Measurements from ENCODE around the gene WDR49.

The WDR49 gene

DNA sequence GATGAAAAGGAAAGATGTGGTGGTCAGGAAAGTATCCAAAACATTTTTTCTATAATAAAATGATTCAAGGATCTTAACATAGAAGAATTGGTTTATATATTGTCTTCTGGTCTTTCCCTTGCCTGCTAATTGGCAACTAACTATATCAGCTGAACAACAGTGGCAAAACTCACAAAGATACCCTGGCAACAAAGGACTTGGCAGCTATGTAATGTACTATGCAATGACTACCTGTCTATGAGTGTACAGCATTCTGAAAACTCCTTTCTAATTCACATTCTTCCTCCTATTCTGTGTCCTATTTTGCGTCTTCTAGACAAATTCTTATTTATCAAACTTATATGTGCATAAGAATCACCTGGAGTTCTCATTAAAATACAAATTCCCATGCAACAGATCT is 164.2 kb downstream of the WDR49 start:
- no peaks in the 10 kb centered on the region for H3K9me3 ChIP-seq (ENCODE audit: low read length)
- H3K9ac ChIP-seq (ENCODE audit: low read length) = no peak overlapping the region
- no peak overlapping the region for H3K4me2 ChIP-seq (ENCODE audit: low read length)
- H2AFZ ChIP-seq (ENCODE audit: low read length) = no peak overlapping the region
- no peaks in the 10 kb centered on the region for H3K4me1 ChIP-seq (ENCODE audit: insufficient read depth, low read length, severe bottlenecking)
- no peak for TF ChIP-seq EZH2 (IDR thresholded peaks at IDR 0.05; ENCODE audit: borderline replicate concordance, low read length)
- TF ChIP-seq, protein P1, sequence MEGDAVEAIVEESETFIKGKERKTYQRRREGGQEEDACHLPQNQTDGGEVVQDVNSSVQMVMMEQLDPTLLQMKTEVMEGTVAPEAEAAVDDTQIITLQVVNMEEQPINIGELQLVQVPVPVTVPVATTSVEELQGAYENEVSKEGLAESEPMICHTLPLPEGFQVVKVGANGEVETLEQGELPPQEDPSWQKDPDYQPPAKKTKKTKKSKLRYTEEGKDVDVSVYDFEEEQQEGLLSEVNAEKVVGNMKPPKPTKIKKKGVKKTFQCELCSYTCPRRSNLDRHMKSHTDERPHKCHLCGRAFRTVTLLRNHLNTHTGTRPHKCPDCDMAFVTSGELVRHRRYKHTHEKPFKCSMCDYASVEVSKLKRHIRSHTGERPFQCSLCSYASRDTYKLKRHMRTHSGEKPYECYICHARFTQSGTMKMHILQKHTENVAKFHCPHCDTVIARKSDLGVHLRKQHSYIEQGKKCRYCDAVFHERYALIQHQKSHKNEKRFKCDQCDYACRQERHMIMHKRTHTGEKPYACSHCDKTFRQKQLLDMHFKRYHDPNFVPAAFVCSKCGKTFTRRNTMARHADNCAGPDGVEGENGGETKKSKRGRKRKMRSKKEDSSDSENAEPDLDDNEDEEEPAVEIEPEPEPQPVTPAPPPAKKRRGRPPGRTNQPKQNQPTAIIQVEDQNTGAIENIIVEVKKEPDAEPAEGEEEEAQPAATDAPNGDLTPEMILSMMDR (IDR thresholded peaks at IDR 0.05; ENCODE audit: low read length) = no peak
- H3K36me3 ChIP-seq (ENCODE audit: insufficient read depth, low read length) = no peaks in the 10 kb centered on the region
- no peak overlapping the region for H3K4me3 ChIP-seq (ENCODE audit: low read depth, low read length, poor library complexity, severe bottlenecking)
- H3F3A ChIP-seq (ENCODE audit: insufficient read depth, low read length) = no peaks in the 10 kb centered on the region
- H4K20me1 ChIP-seq (ENCODE audit: insufficient read depth, low read length) = no peaks in the 10 kb centered on the region
- no peaks in the 10 kb centered on the region for H3K9me2 ChIP-seq (ENCODE audit: low read depth, low read length)
- no peaks in the 10 kb centered on the region for H3K27me3 ChIP-seq (ENCODE audit: insufficient read depth, low read length)
- H3K79me2 ChIP-seq (ENCODE audit: insufficient read depth, low read length) = no peaks in the 10 kb centered on the region
- H3K27ac ChIP-seq (ENCODE audit: low read depth, low read length, poor library complexity, severe bottlenecking) = no peak overlapping the region

DNA sequence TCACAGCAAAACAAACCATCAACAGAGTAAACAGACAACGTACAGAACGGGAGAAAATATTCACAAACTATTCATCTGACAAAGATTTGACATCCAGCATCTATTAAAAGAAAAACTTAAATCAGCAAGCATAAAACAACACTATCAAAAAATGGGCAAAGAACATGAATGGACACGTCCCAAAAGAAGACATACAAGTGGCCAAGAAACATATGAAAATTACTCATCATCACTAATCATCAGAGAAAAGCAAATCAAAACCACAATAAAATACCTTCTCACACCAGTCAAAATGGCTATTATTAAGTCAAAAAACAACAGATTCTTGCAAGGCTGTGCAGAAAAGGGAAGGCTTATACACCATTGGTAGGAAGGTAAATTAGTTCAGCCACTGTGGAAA is 166.2 kb downstream of the WDR49 start:
- no peak overlapping the region for H3K4me2 ChIP-seq (ENCODE audit: low read length)
- H3K79me2 ChIP-seq (ENCODE audit: insufficient read depth, low read length) = no peaks in the 10 kb centered on the region
- no peaks in the 10 kb centered on the region for H3K27me3 ChIP-seq (ENCODE audit: insufficient read depth, low read length)
- no peak for TF ChIP-seq EZH2 (IDR thresholded peaks at IDR 0.05; ENCODE audit: borderline replicate concordance, low read length)
- TF ChIP-seq, protein P1 (IDR thresholded peaks at IDR 0.05; ENCODE audit: low read length) = no peak
- no peak overlapping the region for H3K27ac ChIP-seq (ENCODE audit: low read depth, low read length, poor library complexity, severe bottlenecking)
- no peaks in the 10 kb centered on the region for H4K20me1 ChIP-seq (ENCODE audit: insufficient read depth, low read length)
- H3K4me1 ChIP-seq (ENCODE audit: insufficient read depth, low read length, severe bottlenecking) = no peaks in the 10 kb centered on the region
- H2AFZ ChIP-seq (ENCODE audit: low read length) = no peak overlapping the region
- H3K9ac ChIP-seq (ENCODE audit: low read length) = no peak overlapping the region
- no peak overlapping the region for H3K4me3 ChIP-seq (ENCODE audit: low read depth, low read length, poor library complexity, severe bottlenecking)
- no peaks in the 10 kb centered on the region for H3K9me2 ChIP-seq (ENCODE audit: low read depth, low read length)
- H3K9me3 ChIP-seq (ENCODE audit: low read length) = no peaks in the 10 kb centered on the region
- no peaks in the 10 kb centered on the region for H3K36me3 ChIP-seq (ENCODE audit: insufficient read depth, low read length)
- no peaks in the 10 kb centered on the region for H3F3A ChIP-seq (ENCODE audit: insufficient read depth, low read length)

DNA sequence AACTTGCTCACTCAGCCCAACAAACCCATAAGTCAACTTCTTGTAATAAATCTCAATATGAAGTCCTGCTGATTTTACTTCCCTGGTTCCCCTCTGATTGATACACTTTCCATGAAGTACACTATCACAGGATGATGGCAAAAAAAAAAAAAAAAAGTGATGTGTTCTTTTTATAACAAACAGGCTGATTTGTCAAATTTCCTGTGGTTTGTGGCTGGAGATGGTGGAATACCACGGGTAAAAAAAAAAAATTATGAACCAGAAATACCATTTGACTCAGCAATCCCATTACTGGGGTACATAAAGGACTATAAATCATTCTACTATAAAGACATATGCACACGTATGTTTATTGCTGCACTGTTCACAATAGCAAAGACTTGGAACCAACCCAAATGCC is 169.2 kb downstream of the WDR49 start:
- no peak overlapping the region for H3K4me2 ChIP-seq (ENCODE audit: low read length)
- H3K27ac ChIP-seq (ENCODE audit: low read depth, low read length, poor library complexity, severe bottlenecking) = no peak overlapping the region
- H3K9me2 ChIP-seq (ENCODE audit: low read depth, low read length) = no peaks in the 10 kb centered on the region
- H2AFZ ChIP-seq (ENCODE audit: low read length) = no peak overlapping the region
- H3K79me2 ChIP-seq (ENCODE audit: insufficient read depth, low read length) = no peaks in the 10 kb centered on the region
- no peak overlapping the region for H3K4me3 ChIP-seq (ENCODE audit: low read depth, low read length, poor library complexity, severe bottlenecking)
- H3K9ac ChIP-seq (ENCODE audit: low read length) = no peak overlapping the region
- H3K9me3 ChIP-seq (ENCODE audit: low read length) = no peaks in the 10 kb centered on the region
- TF ChIP-seq, protein P1 (IDR thresholded peaks at IDR 0.05; ENCODE audit: low read length) = no peak
- TF ChIP-seq EZH2 (IDR thresholded peaks at IDR 0.05; ENCODE audit: borderline replicate concordance, low read length) = no peak
- no peaks in the 10 kb centered on the region for H3K4me1 ChIP-seq (ENCODE audit: insufficient read depth, low read length, severe bottlenecking)
- H3K27me3 ChIP-seq (ENCODE audit: insufficient read depth, low read length) = no peaks in the 10 kb centered on the region
- no peaks in the 10 kb centered on the region for H3K36me3 ChIP-seq (ENCODE audit: insufficient read depth, low read length)
- no peaks in the 10 kb centered on the region for H3F3A ChIP-seq (ENCODE audit: insufficient read depth, low read length)
- H4K20me1 ChIP-seq (ENCODE audit: insufficient read depth, low read length) = no peaks in the 10 kb centered on the region
